Ascending aorta (tissue), 2 donors: ENCODE data around the gene DLL4. TPM values are rescaled to one million over a fixed set of nuclear protein-coding genes. Genes with fewer than 3 reads are reported as not detected.

Experiments used
- DNase-seq, 2 donors: peaks; one replicate each; pipeline ENCODE4 v3.0.0-alpha.2; 2019; ENCODE audit warnings: low spot score in 2 of 2
- H3K27ac ChIP-seq, 2 donors: fragments of 200-600 bp; sonication (generic); one replicate each; pipeline ENCODE4 v1.5.1; 2016 to 2017; ENCODE audit warnings: mild to moderate bottlenecking in 1 of 2
- H3K27me3 ChIP-seq: fragments of 200-600 bp; sonication (generic); one replicate; pipeline ENCODE4 v1.5.1; 2017
- H3K36me3 ChIP-seq, 2 donors: fragments of 200-600 bp; sonication (generic); one replicate each; pipeline ENCODE4 v1.5.1; 2016
- H3K4me1 ChIP-seq, 2 donors: fragments of 200-600 bp; sonication (generic); one replicate each; pipeline ENCODE4 v1.5.1; 2016 to 2017; ENCODE audit warnings: mild to moderate bottlenecking in 1 of 2
- H3K4me3 ChIP-seq, 2 donors: fragments of 200-600 bp; sonication (generic); one replicate each; pipeline ENCODE4 v1.5.1; 2016 to 2017; ENCODE audit warnings: mild to moderate bottlenecking in 1 of 2
- H3K9me3 ChIP-seq, 2 donors: fragments of 200-600 bp; sonication (generic); one replicate each; pipeline ENCODE4 v1.5.1; 2016
- intact Hi-C: fragments of 100-400 bp; cut with DNase I; formaldehyde crosslinking; loops from one replicate; pipeline ENCODE4 v1.15.1; 2023
- total RNA-seq: library from RNA; depleted of rRNA; stranded (reverse); fragments of >200 nt; gene quantifications from one replicate; pipeline ENCODE4 v1.1.0, GENCODE V29; 2016
- TF ChIP-seq, protein P1 (sequence below), 3 experiments: fragments of 200-600 bp in 2 of 3; fragments of 450-650 bp in 1 of 3; sonication (generic) in 2 of 3; IDR thresholded peaks; one replicate each; pipeline ENCODE4 v1.5.1; 2016 to 2019; ENCODE audit warnings: antibody characterized with exemption in 3 of 3, mild to moderate bottlenecking in 1 of 3, moderate library complexity in 1 of 3

DLL4 gene
- total RNA-seq, 1 donor from 2014 or later: 30.2 TPM

- DNase-seq: no peak
- H3K4me1 ChIP-seq: peaks cover 0 to under 1% of the 10 kb centered on the region in 2 donors
- no peak overlapping the region for H3K27ac ChIP-seq
- TF ChIP-seq, protein P1, sequence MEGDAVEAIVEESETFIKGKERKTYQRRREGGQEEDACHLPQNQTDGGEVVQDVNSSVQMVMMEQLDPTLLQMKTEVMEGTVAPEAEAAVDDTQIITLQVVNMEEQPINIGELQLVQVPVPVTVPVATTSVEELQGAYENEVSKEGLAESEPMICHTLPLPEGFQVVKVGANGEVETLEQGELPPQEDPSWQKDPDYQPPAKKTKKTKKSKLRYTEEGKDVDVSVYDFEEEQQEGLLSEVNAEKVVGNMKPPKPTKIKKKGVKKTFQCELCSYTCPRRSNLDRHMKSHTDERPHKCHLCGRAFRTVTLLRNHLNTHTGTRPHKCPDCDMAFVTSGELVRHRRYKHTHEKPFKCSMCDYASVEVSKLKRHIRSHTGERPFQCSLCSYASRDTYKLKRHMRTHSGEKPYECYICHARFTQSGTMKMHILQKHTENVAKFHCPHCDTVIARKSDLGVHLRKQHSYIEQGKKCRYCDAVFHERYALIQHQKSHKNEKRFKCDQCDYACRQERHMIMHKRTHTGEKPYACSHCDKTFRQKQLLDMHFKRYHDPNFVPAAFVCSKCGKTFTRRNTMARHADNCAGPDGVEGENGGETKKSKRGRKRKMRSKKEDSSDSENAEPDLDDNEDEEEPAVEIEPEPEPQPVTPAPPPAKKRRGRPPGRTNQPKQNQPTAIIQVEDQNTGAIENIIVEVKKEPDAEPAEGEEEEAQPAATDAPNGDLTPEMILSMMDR (IDR thresholded peaks at IDR 0.05): no peak
- no peak overlapping the region for H3K4me3 ChIP-seq
- H3K36me3 ChIP-seq: no peaks in the 10 kb centered on the region
- H3K27me3 ChIP-seq: no peaks in the 10 kb centered on the region
- H3K9me3 ChIP-seq: no peaks in the 10 kb centered on the region
- intact Hi-C loops: no loop called here
Observed at GRCh38 chr15:40963201-40963600, 34.1 kb downstream of the DLL4 start.

DNA sequence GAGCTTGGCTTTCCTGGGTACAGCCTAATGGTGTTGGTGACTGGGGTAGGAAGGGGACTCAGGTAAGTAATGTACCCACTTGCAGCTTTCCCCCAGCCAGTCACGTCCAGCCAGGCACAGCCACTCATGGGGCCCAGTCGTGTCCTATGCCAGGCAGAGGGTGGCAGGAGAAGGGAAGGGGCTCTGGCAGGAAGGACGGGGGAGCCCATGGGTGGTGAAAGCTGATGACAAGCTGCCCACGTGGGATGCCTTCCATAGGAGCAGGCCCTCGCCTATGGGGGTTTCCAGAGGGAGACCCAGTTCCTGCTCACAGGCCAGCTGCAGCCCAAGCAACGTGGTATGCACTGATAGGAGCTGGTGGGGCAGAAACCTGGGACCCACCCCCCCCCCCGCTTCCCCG is 34.9 kb downstream of the DLL4 start:
- H3K4me3 ChIP-seq: no peak overlapping the region
- intact Hi-C loops: no loop called here
- H3K36me3 ChIP-seq: no peaks in the 10 kb centered on the region
- no peak for DNase-seq
- H3K9me3 ChIP-seq: no peaks in the 10 kb centered on the region
- no peak overlapping the region for H3K27ac ChIP-seq
- no peaks in the 10 kb centered on the region for H3K27me3 ChIP-seq
- H3K4me1 ChIP-seq: no peaks in the 10 kb centered on the region
- TF ChIP-seq, protein P1 (IDR thresholded peaks at IDR 0.05): no peak

DNA sequence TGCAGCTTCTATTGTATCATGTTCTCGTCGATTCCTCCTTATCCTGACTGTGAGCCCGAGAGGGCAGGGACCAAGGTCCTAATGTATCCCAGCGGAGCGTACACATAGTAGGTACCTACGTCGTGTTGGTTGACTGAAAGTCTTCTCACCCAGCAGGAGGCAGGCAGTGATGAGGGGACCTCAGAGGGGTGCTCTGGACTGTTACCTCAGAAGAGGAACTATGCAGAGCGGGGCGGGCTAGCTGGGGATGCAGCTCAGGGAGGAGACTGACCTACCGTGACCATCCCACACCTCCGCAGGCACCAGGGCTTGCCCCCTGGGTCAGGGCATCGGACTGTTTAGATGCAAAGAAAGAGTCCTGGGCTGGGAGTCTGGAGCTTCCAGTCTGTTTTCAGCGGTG is 35.5 kb downstream of the DLL4 start:
- H3K36me3 ChIP-seq: no peaks in the 10 kb centered on the region
- H3K27me3 ChIP-seq: no peaks in the 10 kb centered on the region
- TF ChIP-seq, protein P1 (IDR thresholded peaks at IDR 0.05): no peak
- intact Hi-C loops: no loop called here
- H3K27ac ChIP-seq: no peak overlapping the region
- no peak overlapping the region for H3K4me3 ChIP-seq
- DNase-seq: no peak
- no peaks in the 10 kb centered on the region for H3K9me3 ChIP-seq
- H3K4me1 ChIP-seq: no peaks in the 10 kb centered on the region

- Histone ChIP-seq H3K27ac (no peak overlapping the region), H3K9me3 (no peaks in the 10 kb centered on the region), H3K36me3 (no peaks in the 10 kb centered on the region), H3K4me3 (no peak overlapping the region), H3K27me3 (no peaks in the 10 kb centered on the region), H3K4me1 (no peaks in the 10 kb centered on the region)
- intact Hi-C loops: no loop called here
- DNase-seq: no peak
- TF ChIP-seq, protein P1 (IDR thresholded peaks at IDR 0.05): no peak
Observed at GRCh38 chr15:40968290-40969085, 39.3 kb downstream of the DLL4 start.

DNA sequence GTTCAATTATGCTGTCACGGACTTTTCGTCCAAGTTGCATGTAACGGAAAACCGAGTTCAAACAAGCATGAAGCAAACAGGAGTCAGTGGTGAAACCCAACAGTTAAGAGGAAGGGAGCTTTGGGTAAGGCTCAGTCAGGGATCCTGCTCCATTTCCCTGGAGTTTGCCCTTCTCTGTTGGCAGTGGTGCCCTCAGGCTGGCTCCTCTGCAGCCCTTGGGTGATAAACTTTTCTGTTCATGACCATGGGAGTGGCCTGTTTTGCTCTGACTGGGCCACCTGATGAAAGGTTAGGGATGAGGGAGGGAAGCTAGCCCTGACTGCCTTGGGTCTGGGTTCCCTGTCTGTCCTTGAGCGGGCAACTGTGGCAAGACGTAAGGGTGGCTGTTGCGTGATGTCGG is 40.2 kb downstream of the DLL4 start:
- intact Hi-C loops: no loop called here
- Histone ChIP-seq H3K9me3 (no peaks in the 10 kb centered on the region), H3K36me3 (no peaks in the 10 kb centered on the region), H3K27me3 (no peaks in the 10 kb centered on the region), H3K27ac (no peak overlapping the region), H3K4me3 (no peak overlapping the region), H3K4me1 (no peaks in the 10 kb centered on the region)
- no peak for DNase-seq
- TF ChIP-seq, protein P1 (IDR thresholded peaks at IDR 0.05): no peak
